ENCODE measurements around the gene CNGA3.

Gene CNGA3

DNA sequence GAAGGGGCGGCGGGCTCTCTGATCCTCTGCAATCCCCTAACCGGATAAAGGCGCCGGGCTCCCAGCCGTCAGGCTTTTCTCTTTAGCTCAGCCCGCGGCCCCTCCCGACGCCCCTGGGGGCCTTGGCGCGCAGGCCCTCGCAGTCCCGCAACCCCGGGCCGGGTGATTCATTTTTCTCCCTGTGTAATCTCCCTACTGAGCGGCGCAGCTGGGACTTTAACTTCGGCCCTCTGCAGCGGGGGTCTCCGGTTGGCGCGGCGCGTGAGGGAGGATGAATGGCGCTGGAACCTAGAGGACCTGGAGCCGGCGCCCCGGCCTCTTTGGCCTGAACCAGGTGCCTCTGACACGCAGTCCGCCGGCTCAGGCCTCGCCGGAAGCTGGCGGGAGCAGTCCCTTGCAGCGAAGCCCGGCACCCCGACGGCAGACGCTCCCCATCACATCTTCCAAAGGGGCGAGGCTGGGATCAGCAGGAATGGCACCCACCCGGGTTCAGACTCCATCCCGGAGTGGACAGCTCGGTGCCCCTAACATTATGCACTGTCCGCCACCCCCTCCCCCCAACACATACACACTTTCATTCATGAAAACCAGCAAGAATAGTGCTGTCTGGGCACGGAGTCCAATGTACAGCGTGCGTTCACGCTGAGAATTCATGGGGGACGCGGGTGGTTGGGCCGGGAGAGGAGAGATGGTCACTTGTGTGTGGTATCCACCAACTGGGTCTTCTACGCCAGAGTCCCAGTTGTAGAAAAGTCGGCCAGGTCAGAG is 1.2 kb downstream of the CNGA3 start:
- Histone ChIP-seq H3K27me3 (ENCODE audit: insufficient read depth, poor library complexity, severe bottlenecking) (peaks cover 50% of the 10 kb centered on the region), H3K27ac (replicated peaks) (no peak overlapping the region), H3K4me3 (replicated peaks; ENCODE audit: insufficient read depth, low read length) (no peak overlapping the region)
- DNase-seq (ENCODE audit: low read depth in 1 of 2, low spot score in 1 of 2): no peak
- TF ChIP-seq SPI1 (IDR thresholded peaks at IDR 0.05; ENCODE audit: borderline replicate concordance, low read depth) (no peak), GABPA (IDR thresholded peaks at IDR 0.05; ENCODE audit: low read depth) (no peak), POLR2AphosphoS5 (IDR thresholded peaks at IDR 0.05; ENCODE audit: low read depth) (no peak)
- TF ChIP-seq, protein P1, sequence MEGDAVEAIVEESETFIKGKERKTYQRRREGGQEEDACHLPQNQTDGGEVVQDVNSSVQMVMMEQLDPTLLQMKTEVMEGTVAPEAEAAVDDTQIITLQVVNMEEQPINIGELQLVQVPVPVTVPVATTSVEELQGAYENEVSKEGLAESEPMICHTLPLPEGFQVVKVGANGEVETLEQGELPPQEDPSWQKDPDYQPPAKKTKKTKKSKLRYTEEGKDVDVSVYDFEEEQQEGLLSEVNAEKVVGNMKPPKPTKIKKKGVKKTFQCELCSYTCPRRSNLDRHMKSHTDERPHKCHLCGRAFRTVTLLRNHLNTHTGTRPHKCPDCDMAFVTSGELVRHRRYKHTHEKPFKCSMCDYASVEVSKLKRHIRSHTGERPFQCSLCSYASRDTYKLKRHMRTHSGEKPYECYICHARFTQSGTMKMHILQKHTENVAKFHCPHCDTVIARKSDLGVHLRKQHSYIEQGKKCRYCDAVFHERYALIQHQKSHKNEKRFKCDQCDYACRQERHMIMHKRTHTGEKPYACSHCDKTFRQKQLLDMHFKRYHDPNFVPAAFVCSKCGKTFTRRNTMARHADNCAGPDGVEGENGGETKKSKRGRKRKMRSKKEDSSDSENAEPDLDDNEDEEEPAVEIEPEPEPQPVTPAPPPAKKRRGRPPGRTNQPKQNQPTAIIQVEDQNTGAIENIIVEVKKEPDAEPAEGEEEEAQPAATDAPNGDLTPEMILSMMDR (IDR thresholded peaks at IDR 0.05; ENCODE audit: insufficient read depth, low read length): no peak
- TF ChIP-seq, protein P2, sequence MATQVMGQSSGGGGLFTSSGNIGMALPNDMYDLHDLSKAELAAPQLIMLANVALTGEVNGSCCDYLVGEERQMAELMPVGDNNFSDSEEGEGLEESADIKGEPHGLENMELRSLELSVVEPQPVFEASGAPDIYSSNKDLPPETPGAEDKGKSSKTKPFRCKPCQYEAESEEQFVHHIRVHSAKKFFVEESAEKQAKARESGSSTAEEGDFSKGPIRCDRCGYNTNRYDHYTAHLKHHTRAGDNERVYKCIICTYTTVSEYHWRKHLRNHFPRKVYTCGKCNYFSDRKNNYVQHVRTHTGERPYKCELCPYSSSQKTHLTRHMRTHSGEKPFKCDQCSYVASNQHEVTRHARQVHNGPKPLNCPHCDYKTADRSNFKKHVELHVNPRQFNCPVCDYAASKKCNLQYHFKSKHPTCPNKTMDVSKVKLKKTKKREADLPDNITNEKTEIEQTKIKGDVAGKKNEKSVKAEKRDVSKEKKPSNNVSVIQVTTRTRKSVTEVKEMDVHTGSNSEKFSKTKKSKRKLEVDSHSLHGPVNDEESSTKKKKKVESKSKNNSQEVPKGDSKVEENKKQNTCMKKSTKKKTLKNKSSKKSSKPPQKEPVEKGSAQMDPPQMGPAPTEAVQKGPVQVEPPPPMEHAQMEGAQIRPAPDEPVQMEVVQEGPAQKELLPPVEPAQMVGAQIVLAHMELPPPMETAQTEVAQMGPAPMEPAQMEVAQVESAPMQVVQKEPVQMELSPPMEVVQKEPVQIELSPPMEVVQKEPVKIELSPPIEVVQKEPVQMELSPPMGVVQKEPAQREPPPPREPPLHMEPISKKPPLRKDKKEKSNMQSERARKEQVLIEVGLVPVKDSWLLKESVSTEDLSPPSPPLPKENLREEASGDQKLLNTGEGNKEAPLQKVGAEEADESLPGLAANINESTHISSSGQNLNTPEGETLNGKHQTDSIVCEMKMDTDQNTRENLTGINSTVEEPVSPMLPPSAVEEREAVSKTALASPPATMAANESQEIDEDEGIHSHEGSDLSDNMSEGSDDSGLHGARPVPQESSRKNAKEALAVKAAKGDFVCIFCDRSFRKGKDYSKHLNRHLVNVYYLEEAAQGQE (IDR thresholded peaks at IDR 0.05; ENCODE audit: insufficient replicate concordance, low read depth): no peak

DNA sequence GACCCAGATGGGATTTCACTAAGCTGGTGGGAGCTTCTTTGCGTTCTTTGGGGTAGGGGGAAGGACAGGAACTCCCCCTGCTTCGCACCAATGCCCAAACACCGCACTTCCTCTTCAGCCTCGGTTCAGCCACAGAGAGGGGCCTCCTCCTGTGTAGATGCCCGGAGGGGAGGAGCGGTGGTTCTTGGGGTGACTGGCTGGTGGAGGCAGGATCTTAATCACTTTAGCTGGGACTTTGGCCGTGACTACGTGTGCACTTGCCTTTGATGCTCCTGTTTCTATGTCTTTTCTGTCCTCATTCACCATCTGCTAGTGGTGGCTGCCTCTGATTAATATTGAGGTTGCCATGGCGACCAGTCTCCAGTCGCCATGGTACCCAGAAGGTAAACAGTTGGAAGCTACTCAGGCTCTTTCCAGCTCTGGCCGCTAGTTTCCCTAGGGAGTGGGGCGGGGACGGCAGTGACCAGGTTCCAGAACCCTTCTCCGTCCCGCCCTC is 1.9 kb downstream of the CNGA3 start:
- DNase-seq (ENCODE audit: low read depth in 1 of 2, low spot score in 1 of 2): no peak
- TF ChIP-seq POLR2AphosphoS5 (IDR thresholded peaks at IDR 0.05; ENCODE audit: low read depth) (no peak), SPI1 (IDR thresholded peaks at IDR 0.05; ENCODE audit: borderline replicate concordance, low read depth) (peak; percentile 29; the same call in 1 of the 2 replicates)
- no peak overlapping the region for H3K4me3 ChIP-seq (replicated peaks; ENCODE audit: insufficient read depth, low read length)
- peaks cover 50% of the 10 kb centered on the region for H3K27me3 ChIP-seq (ENCODE audit: insufficient read depth, poor library complexity, severe bottlenecking)
- H3K27ac ChIP-seq (replicated peaks): no peak overlapping the region

DNA sequence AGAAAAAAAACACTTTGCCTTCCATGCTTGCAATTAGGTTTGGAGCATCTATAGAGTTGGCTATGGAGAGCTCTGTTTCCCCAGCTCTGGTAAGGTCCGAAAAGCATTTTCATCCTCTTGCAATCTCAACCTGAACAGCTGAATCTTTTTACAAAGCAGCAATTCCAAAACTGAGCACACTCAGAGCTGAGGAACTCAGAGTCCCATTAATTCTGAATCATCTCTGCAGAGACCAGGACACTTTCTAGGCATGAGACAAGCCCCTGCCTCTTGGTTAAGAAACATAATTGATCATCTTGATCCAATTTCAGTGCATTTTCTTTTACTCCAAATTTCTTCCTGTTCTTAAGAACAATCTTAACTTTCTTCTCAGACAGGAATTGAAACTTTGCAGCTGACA is 4.2 kb downstream of the CNGA3 start:
- H3K27me3 ChIP-seq (ENCODE audit: insufficient read depth, poor library complexity, severe bottlenecking): peaks cover 41% of the 10 kb centered on the region
- no peak for DNase-seq (ENCODE audit: low read depth in 1 of 2, low spot score in 1 of 2)
- H3K27ac ChIP-seq (replicated peaks): no peak overlapping the region
- TF ChIP-seq, protein P1 (IDR thresholded peaks at IDR 0.05; ENCODE audit: insufficient read depth, low read length): no peak
- no peak overlapping the region for H3K4me3 ChIP-seq (replicated peaks; ENCODE audit: insufficient read depth, low read length)

DNA sequence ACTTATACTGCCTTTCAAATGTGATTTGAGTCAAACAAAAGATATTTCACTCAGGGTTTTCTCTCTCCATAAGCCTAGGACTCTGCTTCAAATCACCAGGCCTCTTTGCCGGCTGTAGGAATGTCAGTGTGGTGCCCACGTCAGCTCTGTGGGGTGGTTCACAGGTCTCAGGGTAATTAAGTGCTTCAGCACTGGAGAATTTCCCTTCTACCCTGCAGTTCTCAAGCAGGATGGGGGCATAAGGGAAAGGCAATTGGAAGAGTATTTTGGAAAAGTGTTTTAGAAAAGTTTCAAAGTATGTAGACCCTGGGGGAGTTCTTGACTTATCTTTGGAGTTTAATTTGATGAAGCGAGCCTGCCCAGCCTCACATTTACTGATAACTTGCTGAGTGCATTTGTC is 9.6 kb downstream of the CNGA3 start:
- no peaks in the 10 kb centered on the region for H3K27me3 ChIP-seq (ENCODE audit: insufficient read depth, poor library complexity, severe bottlenecking)
- no peak for TF ChIP-seq SPI1 (IDR thresholded peaks at IDR 0.05; ENCODE audit: borderline replicate concordance, low read depth)
- TF ChIP-seq GABPA (IDR thresholded peaks at IDR 0.05; ENCODE audit: low read depth): no peak
- no peak for TF ChIP-seq POLR2AphosphoS5 (IDR thresholded peaks at IDR 0.05; ENCODE audit: low read depth)
- TF ChIP-seq, protein P2 (IDR thresholded peaks at IDR 0.05; ENCODE audit: insufficient replicate concordance, low read depth): no peak
- TF ChIP-seq, protein P1 (IDR thresholded peaks at IDR 0.05; ENCODE audit: insufficient read depth, low read length): no peak
- no peak for DNase-seq (ENCODE audit: low read depth in 1 of 2, low spot score in 1 of 2)
- H3K4me3 ChIP-seq (replicated peaks; ENCODE audit: insufficient read depth, low read length): no peak overlapping the region
- H3K27ac ChIP-seq (replicated peaks): no peak overlapping the region

All from HL-60 (cell line).